Liver (tissue), 9 donors: ENCODE measurements around the gene KIAA1755. TPM values are rescaled to one million over a fixed set of nuclear protein-coding genes. Genes with fewer than 3 reads are reported as not detected.

Source experiments
- DNase-seq: peaks from one replicate; pipeline ENCODE4 v3.0.0-alpha.2; 2017; ENCODE audit warnings: low spot score
- H3K27ac ChIP-seq, 2 donors: one replicate each; pipeline ENCODE4 v1.7.0; 2013; ENCODE audit warnings: inconsistent platforms in 2 of 2, low read length in 2 of 2, control low read depth in 1 of 2, low read depth in 1 of 2, mild to moderate bottlenecking in 1 of 2
- H3K27me3 ChIP-seq, 4 donors: one replicate each; pipeline versions ENCODE4 v1.6.1 to v1.7.0; 2013; ENCODE audit warnings: low read length in 3 of 4, inconsistent platforms in 1 of 4, mild to moderate bottlenecking in 1 of 4, moderate library complexity in 1 of 4; ENCODE audit not compliant: control insufficient read depth in 4 of 4, insufficient read depth in 4 of 4
- H3K36me3 ChIP-seq, 4 donors: one replicate each; pipeline versions ENCODE4 v1.6.1 to v1.7.0; 2013; ENCODE audit warnings: low read length in 3 of 4, mild to moderate bottlenecking in 3 of 4, low read depth in 1 of 4, moderate library complexity in 1 of 4; ENCODE audit not compliant: control insufficient read depth in 4 of 4, insufficient read depth in 3 of 4
- H3K4me1 ChIP-seq, 4 donors: one replicate each; pipeline versions ENCODE4 v1.6.1 to v1.7.0; 2013; ENCODE audit warnings: low read length in 3 of 4, mild to moderate bottlenecking in 3 of 4, moderate library complexity in 1 of 4; ENCODE audit not compliant: control insufficient read depth in 4 of 4, insufficient read depth in 4 of 4
- H3K4me3 ChIP-seq, 3 donors: one replicate each; pipeline versions ENCODE4 v1.6.1 to v1.7.0; 2013; ENCODE audit warnings: low read length in 3 of 3, control low read depth in 1 of 3, low read depth in 1 of 3, mild to moderate bottlenecking in 1 of 3
- H3K9ac ChIP-seq, 2 donors: one replicate each; pipeline ENCODE4 v1.7.0; 2013; ENCODE audit warnings: low read length in 2 of 2, mild to moderate bottlenecking in 2 of 2, moderate library complexity in 2 of 2, control low read depth in 1 of 2, low read depth in 1 of 2
- H3K9me3 ChIP-seq, 4 donors: one replicate each; pipeline versions ENCODE4 v1.6.1 to v1.7.0; 2013; ENCODE audit warnings: low read length in 3 of 4; ENCODE audit not compliant: control insufficient read depth in 4 of 4
- ATF3 ChIP-seq: IDR thresholded peaks from 2 replicates; pipeline ENCODE4 v1.6.1; 2016; ENCODE audit warnings: antibody characterized with exemption
- EGR1 ChIP-seq, 2 donors: IDR thresholded peaks; 2 replicates each; pipeline ENCODE4 v1.6.1; 2016 to 2018; ENCODE audit warnings: antibody characterized with exemption in 2 of 2, low read depth in 2 of 2
- FOXA1 ChIP-seq: IDR thresholded peaks from 2 replicates; pipeline ENCODE4 v1.6.1; 2016; ENCODE audit warnings: antibody characterized with exemption
- FOXA2 ChIP-seq: IDR thresholded peaks from 2 replicates; pipeline ENCODE4 v1.6.1; 2016; ENCODE audit warnings: antibody characterized with exemption
- GABPA ChIP-seq, 2 donors: IDR thresholded peaks in 1 of 2; conservative IDR thresholded peaks in 1 of 2; 2 replicates each; pipeline ENCODE4 v1.6.1; 2016; ENCODE audit warnings: antibody characterized with exemption in 2 of 2, mild to moderate bottlenecking in 1 of 2, moderate library complexity in 1 of 2
- HNF4A ChIP-seq, 2 donors: conservative IDR thresholded peaks; 2 replicates each; pipeline ENCODE4 v1.6.1; 2016; ENCODE audit warnings: antibody characterized with exemption in 2 of 2, mild to moderate bottlenecking in 2 of 2
- HNF4G ChIP-seq: IDR thresholded peaks from 2 replicates; pipeline ENCODE4 v1.6.1; 2016; ENCODE audit warnings: antibody characterized with exemption
- JUND ChIP-seq, 2 donors: IDR thresholded peaks; 2 replicates each; pipeline ENCODE4 v1.6.1; 2016; ENCODE audit warnings: antibody characterized with exemption in 2 of 2
- MAX ChIP-seq: IDR thresholded peaks from 2 replicates; pipeline ENCODE4 v1.6.1; 2016; ENCODE audit warnings: antibody characterized with exemption
- NR2F2 ChIP-seq: IDR thresholded peaks from 2 replicates; pipeline ENCODE4 v1.6.1; 2016; ENCODE audit warnings: antibody characterized with exemption
- RAD21 ChIP-seq, 2 donors: IDR thresholded peaks; 2 replicates each; pipeline ENCODE4 v1.6.1; 2016; ENCODE audit warnings: antibody characterized with exemption in 2 of 2, mild to moderate bottlenecking in 2 of 2
- RXRA ChIP-seq, 2 donors: IDR thresholded peaks; 2 replicates each; pipeline ENCODE4 v1.6.1; 2017 to 2018; ENCODE audit warnings: antibody characterized with exemption in 2 of 2, mild to moderate bottlenecking in 1 of 2
- SP1 ChIP-seq: IDR thresholded peaks from 2 replicates; pipeline ENCODE4 v1.6.1; 2018; ENCODE audit warnings: antibody characterized with exemption, mild to moderate bottlenecking
- TAF1 ChIP-seq: conservative IDR thresholded peaks from 2 replicates; pipeline ENCODE4 v1.6.1; 2016; ENCODE audit warnings: antibody characterized with exemption, mild to moderate bottlenecking
- YY1 ChIP-seq: IDR thresholded peaks from 2 replicates; pipeline ENCODE4 v1.6.1; 2016; ENCODE audit warnings: antibody characterized with exemption, mild to moderate bottlenecking
- WGBS: extraction: QIAGEN DNeasy Blood & Tissue Kit; methylation state at CpG from one replicate; pipeline ENCODE4 v1.1.7; 2013; 5-methylcytosine and 5-hydroxymethylcytosine counted together
- polyA plus RNA-seq, 2 donors: library from polyadenylated mRNA; stranded (reverse) in 1 of 2; unstranded in 1 of 2; fragments of 200-250 nt in 1 of 2; fragments of >200 nt in 1 of 2; fragmentation: Nextera tagmentation in 1 of 2; extraction: Ambion mirVana in 1 of 2; gene quantifications; one replicate each; pipeline versions ENCODE4 v1.2.1 to v1.2.3, GENCODE V29; 2013 to 2015
- total RNA-seq, 2 donors: library from RNA; depleted of rRNA; stranded (reverse); fragments of >200 nt; gene quantifications; one replicate each; pipeline ENCODE4 v1.2.3, GENCODE V29; 2014
- TF ChIP-seq, protein P1 (sequence below): IDR thresholded peaks from 2 replicates; pipeline ENCODE4 v1.6.1; 2016; ENCODE audit warnings: antibody characterized with exemption, mild to moderate bottlenecking
- TF ChIP-seq, protein P2 (sequence below): fragments of 150-350 bp; IDR thresholded peaks from 2 replicates; pipeline ENCODE4 v1.5.1; 2017; ENCODE audit warnings: improper control_type of control experiment, low read depth, low read length; ENCODE audit not compliant: missing input control
- TF ChIP-seq, protein P3 (sequence below): IDR thresholded peaks from 2 replicates; pipeline ENCODE4 v1.6.1; 2016; ENCODE audit warnings: antibody characterized with exemption
- donor health status: healthy.
- donor health status: healthy.
- donor health status: healthy.
- donor health status: healthy.
- donor health status: healthy.

Gene KIAA1755
- total and polyA plus RNA-seq, 4 donors: 0.09 to 1.4 (median 0.81) TPM

- TF ChIP-seq, protein P1, sequence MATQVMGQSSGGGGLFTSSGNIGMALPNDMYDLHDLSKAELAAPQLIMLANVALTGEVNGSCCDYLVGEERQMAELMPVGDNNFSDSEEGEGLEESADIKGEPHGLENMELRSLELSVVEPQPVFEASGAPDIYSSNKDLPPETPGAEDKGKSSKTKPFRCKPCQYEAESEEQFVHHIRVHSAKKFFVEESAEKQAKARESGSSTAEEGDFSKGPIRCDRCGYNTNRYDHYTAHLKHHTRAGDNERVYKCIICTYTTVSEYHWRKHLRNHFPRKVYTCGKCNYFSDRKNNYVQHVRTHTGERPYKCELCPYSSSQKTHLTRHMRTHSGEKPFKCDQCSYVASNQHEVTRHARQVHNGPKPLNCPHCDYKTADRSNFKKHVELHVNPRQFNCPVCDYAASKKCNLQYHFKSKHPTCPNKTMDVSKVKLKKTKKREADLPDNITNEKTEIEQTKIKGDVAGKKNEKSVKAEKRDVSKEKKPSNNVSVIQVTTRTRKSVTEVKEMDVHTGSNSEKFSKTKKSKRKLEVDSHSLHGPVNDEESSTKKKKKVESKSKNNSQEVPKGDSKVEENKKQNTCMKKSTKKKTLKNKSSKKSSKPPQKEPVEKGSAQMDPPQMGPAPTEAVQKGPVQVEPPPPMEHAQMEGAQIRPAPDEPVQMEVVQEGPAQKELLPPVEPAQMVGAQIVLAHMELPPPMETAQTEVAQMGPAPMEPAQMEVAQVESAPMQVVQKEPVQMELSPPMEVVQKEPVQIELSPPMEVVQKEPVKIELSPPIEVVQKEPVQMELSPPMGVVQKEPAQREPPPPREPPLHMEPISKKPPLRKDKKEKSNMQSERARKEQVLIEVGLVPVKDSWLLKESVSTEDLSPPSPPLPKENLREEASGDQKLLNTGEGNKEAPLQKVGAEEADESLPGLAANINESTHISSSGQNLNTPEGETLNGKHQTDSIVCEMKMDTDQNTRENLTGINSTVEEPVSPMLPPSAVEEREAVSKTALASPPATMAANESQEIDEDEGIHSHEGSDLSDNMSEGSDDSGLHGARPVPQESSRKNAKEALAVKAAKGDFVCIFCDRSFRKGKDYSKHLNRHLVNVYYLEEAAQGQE: no peak
- TF ChIP-seq FOXA2 (no peak), ATF3 (no peak), HNF4G (no peak)
Measured at GRCh38 chr20:38272961-38273360, 12.4 kb upstream of the KIAA1755 start (continued).

DNA sequence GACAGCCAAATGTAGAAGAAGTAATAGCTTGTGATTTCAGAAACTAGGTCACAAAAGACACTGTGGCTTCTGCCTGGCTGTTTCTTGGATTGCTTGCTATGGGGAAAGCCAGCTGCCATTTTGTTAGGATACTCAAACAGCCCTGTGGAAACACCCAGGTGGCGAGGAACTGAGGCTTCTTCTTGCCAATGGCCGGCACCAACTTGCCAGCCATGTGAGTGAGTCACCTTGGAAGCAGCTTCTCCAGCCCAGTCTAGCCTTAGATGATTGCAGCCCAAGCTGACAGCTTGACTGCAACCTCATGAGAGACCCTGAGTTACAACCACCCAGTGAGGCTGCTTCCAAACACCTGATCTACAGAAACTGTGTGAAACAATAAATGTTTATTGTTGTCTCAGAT, 11.9 kb upstream of the KIAA1755 start:
- WGBS: 86% methylated on average over 2 of the region's 2 CpGs
- Histone ChIP-seq H3K9me3 (no peaks in the 10 kb centered on the region), H3K4me1 (no peaks in the 10 kb centered on the region), H3K27me3 (no peaks in the 10 kb centered on the region), H3K27ac (no peak overlapping the region), H3K4me3 (no peak overlapping the region), H3K9ac (no peak overlapping the region), H3K36me3 (no peaks in the 10 kb centered on the region)
- TF ChIP-seq NR2F2 (no peak), SP1 (no peak), FOXA1 (no peak), YY1 (no peak), RXRA (IDR thresholded peaks at IDR 0.05) (no peak), HNF4A (conservative IDR thresholded peaks at IDR 0.05) (no peak)
- DNase-seq: no peak

DNA sequence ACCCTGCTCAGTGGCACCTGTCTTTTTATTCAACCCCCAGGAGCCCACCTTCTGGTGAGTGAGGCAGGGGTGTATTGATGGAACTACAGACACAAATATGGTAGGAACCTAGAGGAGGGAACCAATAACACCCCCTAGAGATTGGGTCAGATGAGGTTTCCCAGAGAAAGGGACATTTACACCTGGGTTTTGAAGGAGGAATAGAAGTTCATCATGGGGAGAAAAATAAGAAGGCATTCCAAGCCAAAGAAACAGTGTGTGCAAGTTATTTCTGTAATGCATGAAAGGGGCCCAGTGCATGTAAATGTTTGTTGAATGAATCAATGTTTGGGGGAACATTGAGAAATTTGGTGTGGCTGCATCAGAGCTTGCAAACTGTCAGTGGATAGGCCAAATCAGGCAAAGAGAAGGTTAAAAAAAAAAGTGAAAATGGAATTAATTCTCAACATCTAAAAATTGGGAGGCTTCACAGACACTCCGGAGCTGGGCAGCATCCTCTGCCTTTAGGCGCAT, 11.1 kb upstream of the KIAA1755 start:
- Histone ChIP-seq H3K27ac (no peak overlapping the region), H3K27me3 (no peaks in the 10 kb centered on the region), H3K4me3 (no peak overlapping the region), H3K9ac (no peak overlapping the region), H3K4me1 (no peaks in the 10 kb centered on the region), H3K36me3 (no peaks in the 10 kb centered on the region), H3K9me3 (no peaks in the 10 kb centered on the region)
- 95% methylated on average over 2 of the region's 2 CpGs for WGBS
- TF ChIP-seq FOXA2: no peak
- TF ChIP-seq ATF3: no peak
- no peak for TF ChIP-seq JUND (IDR thresholded peaks at IDR 0.05)
- no peak for TF ChIP-seq NR2F2
- no peak for TF ChIP-seq GABPA (IDR thresholded peaks at IDR 0.05 in 1 of 2, conservative IDR thresholded peaks at IDR 0.05 in 1 of 2)
- no peak for TF ChIP-seq RAD21 (IDR thresholded peaks at IDR 0.05)
- TF ChIP-seq, protein P2, sequence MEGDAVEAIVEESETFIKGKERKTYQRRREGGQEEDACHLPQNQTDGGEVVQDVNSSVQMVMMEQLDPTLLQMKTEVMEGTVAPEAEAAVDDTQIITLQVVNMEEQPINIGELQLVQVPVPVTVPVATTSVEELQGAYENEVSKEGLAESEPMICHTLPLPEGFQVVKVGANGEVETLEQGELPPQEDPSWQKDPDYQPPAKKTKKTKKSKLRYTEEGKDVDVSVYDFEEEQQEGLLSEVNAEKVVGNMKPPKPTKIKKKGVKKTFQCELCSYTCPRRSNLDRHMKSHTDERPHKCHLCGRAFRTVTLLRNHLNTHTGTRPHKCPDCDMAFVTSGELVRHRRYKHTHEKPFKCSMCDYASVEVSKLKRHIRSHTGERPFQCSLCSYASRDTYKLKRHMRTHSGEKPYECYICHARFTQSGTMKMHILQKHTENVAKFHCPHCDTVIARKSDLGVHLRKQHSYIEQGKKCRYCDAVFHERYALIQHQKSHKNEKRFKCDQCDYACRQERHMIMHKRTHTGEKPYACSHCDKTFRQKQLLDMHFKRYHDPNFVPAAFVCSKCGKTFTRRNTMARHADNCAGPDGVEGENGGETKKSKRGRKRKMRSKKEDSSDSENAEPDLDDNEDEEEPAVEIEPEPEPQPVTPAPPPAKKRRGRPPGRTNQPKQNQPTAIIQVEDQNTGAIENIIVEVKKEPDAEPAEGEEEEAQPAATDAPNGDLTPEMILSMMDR: no peak
- TF ChIP-seq RXRA (IDR thresholded peaks at IDR 0.05): no peak
- no peak for TF ChIP-seq FOXA1
- TF ChIP-seq TAF1: no peak
- no peak for TF ChIP-seq YY1
- no peak for TF ChIP-seq EGR1 (IDR thresholded peaks at IDR 0.05; ENCODE audit: low read depth in 2 of 2)
- TF ChIP-seq MAX: no peak
- TF ChIP-seq HNF4A (conservative IDR thresholded peaks at IDR 0.05): no peak
- TF ChIP-seq, protein P3, sequence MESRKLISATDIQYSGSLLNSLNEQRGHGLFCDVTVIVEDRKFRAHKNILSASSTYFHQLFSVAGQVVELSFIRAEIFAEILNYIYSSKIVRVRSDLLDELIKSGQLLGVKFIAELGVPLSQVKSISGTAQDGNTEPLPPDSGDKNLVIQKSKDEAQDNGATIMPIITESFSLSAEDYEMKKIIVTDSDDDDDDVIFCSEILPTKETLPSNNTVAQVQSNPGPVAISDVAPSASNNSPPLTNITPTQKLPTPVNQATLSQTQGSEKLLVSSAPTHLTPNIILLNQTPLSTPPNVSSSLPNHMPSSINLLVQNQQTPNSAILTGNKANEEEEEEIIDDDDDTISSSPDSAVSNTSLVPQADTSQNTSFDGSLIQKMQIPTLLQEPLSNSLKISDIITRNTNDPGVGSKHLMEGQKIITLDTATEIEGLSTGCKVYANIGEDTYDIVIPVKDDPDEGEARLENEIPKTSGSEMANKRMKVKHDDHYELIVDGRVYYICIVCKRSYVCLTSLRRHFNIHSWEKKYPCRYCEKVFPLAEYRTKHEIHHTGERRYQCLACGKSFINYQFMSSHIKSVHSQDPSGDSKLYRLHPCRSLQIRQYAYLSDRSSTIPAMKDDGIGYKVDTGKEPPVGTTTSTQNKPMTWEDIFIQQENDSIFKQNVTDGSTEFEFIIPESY: no peak
- TF ChIP-seq, protein P1: no peak
- TF ChIP-seq HNF4G: no peak
- no peak for DNase-seq
